Fibroblast of lung (primary cell): ENCODE measurements around the gene LTBP1. TPM values are rescaled to one million over a fixed set of nuclear protein-coding genes. Genes with fewer than 3 reads are reported as not detected.
A peak's percentile ranks its signal among the peaks of the same experiment; 100 is the strongest.

Experiments
- DNase-seq, 2 donors: peaks; one replicate each; pipeline versions ENCODE4 v3.0.0 to v3.0.0-alpha.2; 2010; ENCODE audit warnings: low read depth in 2 of 2
- H2AFZ ChIP-seq: 2 replicates; pipeline ENCODE4 v1.5.1; 2012; ENCODE audit warnings: low read length, control low read depth, inconsistent platforms
- H3K27ac ChIP-seq: 2 replicates; pipeline ENCODE4 v1.5.1; 2011; ENCODE audit warnings: low read length, control low read depth; ENCODE audit not compliant: insufficient read depth
- H3K27me3 ChIP-seq: 2 replicates; pipeline ENCODE4 v1.5.1; 2011; ENCODE audit warnings: mild to moderate bottlenecking, low read length; ENCODE audit not compliant: control insufficient read depth, insufficient read depth
- H3K36me3 ChIP-seq: 2 replicates; pipeline ENCODE4 v1.5.1; 2011; ENCODE audit warnings: low read length; ENCODE audit not compliant: control insufficient read depth, insufficient read depth
- H3K4me1 ChIP-seq: 2 replicates; pipeline ENCODE4 v1.5.1; 2011; ENCODE audit warnings: low read length; ENCODE audit not compliant: control insufficient read depth, insufficient read depth; ENCODE audit errors: extremely low read depth
- H3K4me2 ChIP-seq: 2 replicates; pipeline ENCODE4 v1.5.1; 2011; ENCODE audit warnings: low read length, control low read depth; ENCODE audit not compliant: insufficient read depth; ENCODE audit errors: extremely low read depth
- H3K4me3 ChIP-seq, 4 experiments: fragments of 200-600 bp in 1 of 4; sonication (generic) in 1 of 4; replicated peaks in 1 of 4; 2 replicates each; pipeline ENCODE4 v1.5.1; 2011 to 2016; ENCODE audit warnings: low read length in 4 of 4, low read depth in 3 of 4, mild to moderate bottlenecking in 3 of 4, control low read depth in 2 of 4, inconsistent platforms in 1 of 4, mixed read lengths in 1 of 4; ENCODE audit not compliant: insufficient read depth in 1 of 4; ENCODE audit errors: control extremely low read depth in 1 of 4
- H3K79me2 ChIP-seq: 2 replicates; pipeline ENCODE4 v1.5.1; 2012; ENCODE audit warnings: mild to moderate bottlenecking, low read length, inconsistent platforms; ENCODE audit not compliant: control insufficient read depth, insufficient read depth
- H3K9ac ChIP-seq: 2 replicates; pipeline ENCODE4 v1.5.1; 2011; ENCODE audit warnings: mild to moderate bottlenecking, low read length, control low read depth; ENCODE audit not compliant: insufficient read depth
- H3K9me3 ChIP-seq: 2 replicates; pipeline ENCODE4 v1.5.1; 2012; ENCODE audit warnings: low read depth, low read length; ENCODE audit not compliant: control insufficient read depth, insufficient read depth
- H4K20me1 ChIP-seq: 2 replicates; pipeline ENCODE4 v1.5.1; 2011; ENCODE audit warnings: low read length; ENCODE audit not compliant: control insufficient read depth, insufficient read depth; ENCODE audit errors: extremely low read depth
- CTCF ChIP-seq, 2 donors: IDR thresholded peaks in 1 of 2; conservative IDR thresholded peaks in 1 of 2; 1 replicate in 1 of 2; 2 replicates in 1 of 2; pipeline ENCODE4 v1.5.1; 2011 to 2012; ENCODE audit warnings: low read length in 2 of 2, control low read depth in 1 of 2, inconsistent platforms in 1 of 2, low read depth in 1 of 2, mild to moderate bottlenecking in 1 of 2
- EZH2 ChIP-seq: IDR thresholded peaks from 2 replicates; pipeline ENCODE4 v1.5.1; 2012; ENCODE audit warnings: low read length, control low read depth, mild to moderate bottlenecking; ENCODE audit errors: missing control alignments
- polyA plus RNA-seq, 2 donors: library from polyadenylated mRNA; depleted of rRNA in 1 of 2; stranded (reverse) in 1 of 2; unstranded in 1 of 2; fragments of >200 nt; gene quantifications; 2 replicates each; pipeline ENCODE4 v1.2.1, GENCODE V29; 2011 to 2012; ENCODE audit warnings: missing spikeins in 1 of 2
- total RNA-seq: library from RNA; depleted of rRNA; stranded (reverse); fragments of >200 nt; gene quantifications from 2 replicates; pipeline ENCODE4 v1.2.1, GENCODE V29; 2014

LTBP1 gene
- total and polyA plus RNA-seq, 2 donors (not counting 1 experiment from before 2014, with no cell fraction given), result 254 to 324 TPM

DNA sequence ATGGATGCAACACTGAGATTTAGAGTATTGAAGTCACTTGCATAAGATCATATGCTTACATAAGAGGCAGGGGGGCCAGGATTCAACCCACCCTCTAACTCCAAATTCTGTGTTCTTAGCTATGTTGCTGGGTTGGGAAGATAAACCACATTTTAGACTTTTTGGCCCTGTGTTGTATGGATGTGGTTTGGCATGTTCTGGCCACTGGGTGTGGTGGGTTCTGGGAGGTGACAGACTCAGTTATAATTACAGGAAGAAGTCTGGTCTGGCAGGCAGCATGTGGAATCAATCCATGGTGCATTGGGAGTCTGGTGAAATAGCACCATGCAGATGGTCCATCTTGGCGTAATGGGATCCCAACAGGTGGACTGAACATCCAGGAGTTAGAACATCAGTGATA is 138.9 kb downstream of the LTBP1 start:
- Histone ChIP-seq H3K27ac (no peak overlapping the region), H3K27me3 (no peaks in the 10 kb centered on the region)
- peak; percentile 53 to 93 for DNase-seq

DNA sequence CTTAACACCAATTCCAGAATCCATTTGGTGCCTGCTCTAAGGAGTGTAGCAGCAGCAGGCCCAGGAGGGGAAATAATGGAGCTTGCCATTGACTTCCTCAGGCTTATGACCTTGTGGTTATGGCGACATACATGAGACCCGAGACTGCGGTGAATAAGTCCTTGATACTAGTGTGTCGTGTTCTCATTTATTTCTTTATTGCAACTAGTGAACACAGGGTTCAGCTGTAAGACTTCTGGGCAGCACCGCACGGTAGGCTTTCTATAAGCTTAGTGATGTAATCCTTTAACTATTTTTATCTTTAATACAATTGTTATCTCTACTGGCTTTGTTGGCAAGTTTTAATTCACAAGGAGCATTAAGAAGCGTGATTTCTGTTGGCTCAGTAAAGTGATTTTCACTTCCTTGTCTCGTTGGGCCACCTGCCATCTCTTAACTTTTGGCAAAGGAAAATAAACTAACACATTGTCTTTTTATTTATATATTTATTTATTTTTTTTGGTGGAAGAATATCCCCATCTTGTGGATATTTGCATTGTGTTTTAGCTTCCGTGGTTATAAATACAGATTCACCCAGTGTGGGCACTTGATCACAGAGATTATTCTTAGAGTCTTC is 139.8 kb downstream of the LTBP1 start:
- peak; percentile 70 to 71 for DNase-seq
- H3K4me2 ChIP-seq, result no peak overlapping the region
- no peaks in the 10 kb centered on the region for H3K27me3 ChIP-seq
- H2AFZ ChIP-seq, result no peak overlapping the region
- no peak overlapping the region for H3K27ac ChIP-seq
- H3K36me3 ChIP-seq, result no peaks in the 10 kb centered on the region
- H3K4me1 ChIP-seq, result no peaks in the 10 kb centered on the region
- no peaks in the 10 kb centered on the region for H4K20me1 ChIP-seq
- TF ChIP-seq EZH2, result no peak
- peak in 1 of 2 donors; percentile 3 for TF ChIP-seq CTCF (conservative IDR thresholded peaks at IDR 0.05 in 1 of 2, IDR thresholded peaks at IDR 0.05 in 1 of 2; ENCODE audit: low read depth in 1 of 2, low read length in 2 of 2)
- H3K9me3 ChIP-seq, result no peaks in the 10 kb centered on the region
- H3K9ac ChIP-seq, result no peak overlapping the region
- H3K4me3 ChIP-seq, result no peak overlapping the region
- no peaks in the 10 kb centered on the region for H3K79me2 ChIP-seq

More for the DNA sequence above, 138.9 kb downstream of the LTBP1 start:
- Histone ChIP-seq H3K4me1 (no peaks in the 10 kb centered on the region), H3K9ac (no peak overlapping the region), H3K4me3 (no peak overlapping the region), H2AFZ (no peak overlapping the region), H4K20me1 (no peaks in the 10 kb centered on the region), H3K9me3 (no peaks in the 10 kb centered on the region), H3K36me3 (no peaks in the 10 kb centered on the region), H3K4me2 (no peak overlapping the region), H3K79me2 (no peaks in the 10 kb centered on the region)
- TF ChIP-seq EZH2 (no peak), CTCF (conservative IDR thresholded peaks at IDR 0.05 in 1 of 2, IDR thresholded peaks at IDR 0.05 in 1 of 2; ENCODE audit: low read depth in 1 of 2, low read length in 2 of 2) (no peak)

GRCh38 chr2:33090553-33091134 is 143.9 kb downstream of the LTBP1 start:
- no peaks in the 10 kb centered on the region for H3K27me3 ChIP-seq
- no peak for TF ChIP-seq EZH2
- no peak for TF ChIP-seq CTCF (conservative IDR thresholded peaks at IDR 0.05 in 1 of 2, IDR thresholded peaks at IDR 0.05 in 1 of 2; ENCODE audit: low read depth in 1 of 2, low read length in 2 of 2)

More at GRCh38 chr2:33090553-33091134, 143.9 kb downstream of the LTBP1 start:
- H3K4me3 ChIP-seq, result no peak overlapping the region
- H3K79me2 ChIP-seq, result no peaks in the 10 kb centered on the region
- no peak overlapping the region for H3K9ac ChIP-seq
- H4K20me1 ChIP-seq, result no peaks in the 10 kb centered on the region
- H3K9me3 ChIP-seq, result no peaks in the 10 kb centered on the region
- H3K4me1 ChIP-seq, result no peaks in the 10 kb centered on the region
- DNase-seq, result no peak
- H3K36me3 ChIP-seq, result no peaks in the 10 kb centered on the region
- no peak overlapping the region for H2AFZ ChIP-seq
- H3K4me2 ChIP-seq, result no peak overlapping the region
- H3K27ac ChIP-seq, result no peak overlapping the region
